LNCAP (cell line): ENCODE results near the gene CNBP.

Experiments
- TF ChIP-seq, protein P1 (sequence below): fragments of 450-650 bp; IDR thresholded peaks from 2 replicates; pipeline ENCODE4 v1.5.1; 2017; ENCODE audit warnings: mild to moderate bottlenecking

The CNBP gene

DNA sequence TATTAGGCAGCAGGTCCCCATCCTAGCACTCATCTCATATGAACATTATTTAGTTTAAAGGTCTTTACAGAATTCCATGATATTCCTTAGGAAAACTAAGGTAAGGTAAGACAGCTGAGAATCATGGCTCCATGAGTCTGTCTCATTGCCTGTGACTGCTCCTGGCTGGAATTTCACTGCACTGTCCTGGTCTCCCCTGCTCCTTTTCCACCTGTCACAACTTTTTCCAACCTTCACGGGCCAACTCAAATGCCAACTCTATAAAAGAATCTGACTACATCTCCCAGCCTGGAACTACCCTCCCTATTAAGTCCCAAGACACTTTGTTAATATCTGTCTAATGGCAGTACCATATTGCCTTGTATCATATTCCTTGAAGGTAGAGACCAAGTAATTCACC, 7.6 kb downstream of the CNBP start:
- TF ChIP-seq, protein P1, sequence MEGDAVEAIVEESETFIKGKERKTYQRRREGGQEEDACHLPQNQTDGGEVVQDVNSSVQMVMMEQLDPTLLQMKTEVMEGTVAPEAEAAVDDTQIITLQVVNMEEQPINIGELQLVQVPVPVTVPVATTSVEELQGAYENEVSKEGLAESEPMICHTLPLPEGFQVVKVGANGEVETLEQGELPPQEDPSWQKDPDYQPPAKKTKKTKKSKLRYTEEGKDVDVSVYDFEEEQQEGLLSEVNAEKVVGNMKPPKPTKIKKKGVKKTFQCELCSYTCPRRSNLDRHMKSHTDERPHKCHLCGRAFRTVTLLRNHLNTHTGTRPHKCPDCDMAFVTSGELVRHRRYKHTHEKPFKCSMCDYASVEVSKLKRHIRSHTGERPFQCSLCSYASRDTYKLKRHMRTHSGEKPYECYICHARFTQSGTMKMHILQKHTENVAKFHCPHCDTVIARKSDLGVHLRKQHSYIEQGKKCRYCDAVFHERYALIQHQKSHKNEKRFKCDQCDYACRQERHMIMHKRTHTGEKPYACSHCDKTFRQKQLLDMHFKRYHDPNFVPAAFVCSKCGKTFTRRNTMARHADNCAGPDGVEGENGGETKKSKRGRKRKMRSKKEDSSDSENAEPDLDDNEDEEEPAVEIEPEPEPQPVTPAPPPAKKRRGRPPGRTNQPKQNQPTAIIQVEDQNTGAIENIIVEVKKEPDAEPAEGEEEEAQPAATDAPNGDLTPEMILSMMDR = no peak

DNA sequence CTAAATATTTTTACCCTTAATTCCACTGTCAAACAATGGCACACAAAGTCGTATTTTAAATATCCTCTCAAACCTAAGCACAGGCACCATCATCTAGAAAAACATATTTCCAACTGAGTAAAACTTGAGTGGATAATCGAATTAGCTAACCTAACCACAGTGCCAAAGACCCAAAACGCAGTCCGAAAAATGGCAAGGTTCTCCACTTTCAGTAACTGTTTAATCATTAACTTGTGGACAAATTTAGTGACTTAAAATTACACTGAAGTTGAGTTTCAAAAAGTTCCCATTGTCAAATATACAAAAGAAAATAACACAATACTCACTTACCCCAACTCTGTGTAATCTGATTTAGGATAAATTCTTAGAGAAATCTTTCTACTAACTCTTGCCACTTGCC, 10.0 kb downstream of the CNBP start:
- TF ChIP-seq, protein P1 = no peak

DNA sequence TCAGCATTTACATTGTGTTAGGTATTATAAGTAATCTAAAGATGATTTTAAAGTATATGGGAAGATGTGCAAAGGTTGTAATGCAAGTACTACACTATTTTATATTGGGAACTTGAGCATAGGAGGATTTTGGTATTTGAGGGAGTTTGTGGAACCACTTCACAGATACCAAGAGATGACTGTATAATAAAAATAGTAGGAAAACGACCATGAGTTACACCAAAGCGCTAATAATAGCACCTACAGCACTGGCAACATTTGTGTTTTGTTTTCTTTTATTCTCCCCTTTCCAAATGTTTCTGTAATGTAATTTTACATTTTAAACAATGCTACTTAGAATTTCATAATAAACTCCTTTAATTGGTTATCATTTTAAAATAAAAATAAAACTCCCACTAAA, 10.5 kb downstream of the CNBP start:
- TF ChIP-seq, protein P1 = no peak

DNA sequence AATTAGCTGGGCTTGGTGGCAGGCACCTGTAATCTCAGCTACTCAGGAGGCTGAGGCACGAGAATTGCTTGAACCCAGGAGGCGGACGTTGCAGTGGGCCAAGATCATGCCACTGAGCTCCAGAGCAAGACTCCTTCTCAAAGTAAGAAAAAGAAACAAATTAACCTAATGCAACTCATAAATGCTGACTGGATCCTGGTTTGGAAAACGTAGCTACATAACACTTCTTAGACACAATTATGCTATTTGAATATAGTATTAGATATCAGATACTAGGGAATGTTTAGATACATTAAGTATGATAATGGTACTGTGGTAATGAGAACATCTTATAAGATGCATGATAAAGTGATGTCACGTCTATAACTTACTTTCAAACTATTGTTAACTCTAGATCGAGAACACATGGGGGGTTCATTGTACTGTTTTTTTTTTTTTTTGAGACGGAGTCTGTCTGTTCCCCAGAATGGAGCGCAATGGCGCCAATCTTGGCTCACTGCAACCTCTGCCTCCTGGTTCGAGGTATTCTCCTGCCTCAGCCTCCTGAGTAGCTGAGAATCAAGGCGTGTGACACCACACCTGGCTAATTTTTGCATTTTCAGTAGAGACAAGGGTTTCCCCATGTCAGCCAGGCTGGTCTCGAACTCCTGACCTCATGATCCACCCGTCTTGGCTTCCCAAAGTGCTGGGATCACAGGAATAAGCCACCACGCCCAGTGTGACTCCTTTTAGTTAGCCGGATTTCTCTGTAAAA, 16.9 kb downstream of the CNBP start:
- TF ChIP-seq, protein P1 = no peak

DNA sequence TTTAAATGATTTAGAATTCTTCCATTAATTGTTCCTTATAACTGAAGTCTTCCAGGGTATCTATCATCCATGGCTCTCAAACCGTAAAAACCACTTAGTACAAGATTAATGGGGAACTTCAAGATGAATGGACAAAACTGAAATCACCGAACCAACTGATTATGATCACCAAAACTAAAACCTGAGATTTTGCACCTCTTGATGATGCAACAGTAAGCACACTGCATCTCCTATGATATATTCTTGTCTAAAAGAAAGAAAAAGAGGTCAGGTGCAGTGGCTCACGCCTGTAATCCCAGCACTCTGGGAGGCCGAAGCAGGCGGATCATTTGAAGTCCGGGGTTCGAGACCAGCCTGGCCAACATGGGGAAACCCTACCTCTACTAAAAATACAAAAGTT, 19.2 kb downstream of the CNBP start:
- TF ChIP-seq, protein P1 = no peak

DNA sequence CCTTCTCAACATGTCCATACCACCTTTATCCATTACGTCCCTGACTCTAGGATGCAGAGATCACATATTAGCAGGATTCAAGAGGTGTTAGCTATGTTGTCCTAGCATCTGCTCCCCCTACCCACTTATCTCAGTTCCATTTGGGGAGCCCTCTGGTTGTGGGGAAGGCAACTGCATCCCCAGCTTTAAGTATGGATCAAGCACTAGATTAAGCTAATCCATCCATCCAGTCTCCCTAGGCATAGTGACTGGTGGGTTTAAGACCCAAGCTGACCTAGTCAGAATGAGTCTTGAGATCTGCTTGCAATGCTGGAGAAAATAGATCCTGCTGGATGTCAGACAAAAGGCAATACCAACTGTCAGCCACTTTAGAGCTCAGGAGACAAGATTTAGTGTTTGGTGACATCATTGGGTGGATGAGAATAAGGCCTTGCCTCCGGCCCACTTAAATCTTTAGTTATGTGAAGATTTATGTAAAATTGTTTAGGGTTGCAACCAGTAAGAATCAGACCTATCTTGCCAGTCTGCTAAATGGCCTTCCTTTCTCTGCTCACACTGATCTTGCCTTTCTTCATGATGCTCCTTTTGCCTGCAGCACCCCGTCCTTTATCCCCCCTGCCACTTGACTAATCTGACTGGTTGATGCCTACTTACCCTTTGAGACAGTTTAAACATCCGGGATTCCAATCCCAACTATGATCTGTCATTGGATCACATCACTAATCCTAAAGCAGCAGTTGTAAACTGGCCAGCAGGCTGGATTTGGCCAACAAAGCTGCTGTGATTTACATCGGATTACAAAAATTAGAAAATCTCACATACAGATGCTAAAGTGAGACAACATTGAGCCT, 20.7 kb downstream of the CNBP start:
- TF ChIP-seq, protein P1 = no peak

DNA sequence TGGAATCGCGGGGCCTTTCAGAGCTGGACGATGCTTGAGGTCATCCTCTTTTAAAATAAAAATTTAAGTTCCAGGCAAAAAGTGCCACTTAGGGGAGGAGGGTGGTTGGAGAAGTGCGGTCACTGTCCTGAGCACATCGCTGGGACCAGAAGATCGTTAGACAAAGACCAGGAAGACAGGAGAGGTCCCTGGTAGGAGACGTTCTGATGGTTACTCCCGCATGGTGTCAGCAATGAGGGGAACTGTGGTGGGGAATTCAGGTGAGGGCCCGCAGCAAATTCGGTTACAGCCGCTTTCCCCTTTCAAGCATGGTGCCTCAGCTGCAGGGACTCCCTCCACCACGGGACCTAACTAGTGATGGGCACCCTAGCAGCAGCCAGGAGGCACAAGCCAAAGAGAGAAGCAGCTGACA, 21.8 kb downstream of the CNBP start:
- TF ChIP-seq, protein P1 = peak; percentile 10; the same call in 1 of the 2 replicates
